BE2C (cell line): Measurements from ENCODE around the gene INVS.
"Not testable (repeated sequence)": the region's sequence is repeated elsewhere in the genome, so short reads cannot be mapped to it uniquely, and the experiment has no call there.

Experiments
- DNase-seq: peaks from one replicate; pipeline ENCODE4 v3.0.0-alpha.2; 2020
- H3K27me3 ChIP-seq: fragments of 250-450 bp; sonication (Bioruptor Pico); 2 replicates; pipeline ENCODE4 v1.5.1; 2020; ENCODE audit warnings: mild to moderate bottlenecking
- H3K36me3 ChIP-seq: fragments of 250-450 bp; sonication (Bioruptor Pico); 2 replicates; pipeline ENCODE4 v1.5.1; 2020; ENCODE audit warnings: mild to moderate bottlenecking
- H3K4me1 ChIP-seq: fragments of 250-450 bp; sonication (Bioruptor Pico); 2 replicates; pipeline ENCODE4 v1.5.1; 2020
- H3K4me3 ChIP-seq: 2 replicates; pipeline ENCODE4 v1.5.1; 2011; ENCODE audit warnings: low read depth, low read length
- H3K9me3 ChIP-seq: fragments of 250-450 bp; sonication (Bioruptor Pico); 2 replicates; pipeline ENCODE4 v1.5.1; 2020
- TF ChIP-seq, protein P1 (sequence below): IDR thresholded peaks from 2 replicates; pipeline ENCODE4 v1.5.1; 2012; ENCODE audit warnings: mild to moderate bottlenecking, low read depth, low read length

Gene INVS

DNA sequence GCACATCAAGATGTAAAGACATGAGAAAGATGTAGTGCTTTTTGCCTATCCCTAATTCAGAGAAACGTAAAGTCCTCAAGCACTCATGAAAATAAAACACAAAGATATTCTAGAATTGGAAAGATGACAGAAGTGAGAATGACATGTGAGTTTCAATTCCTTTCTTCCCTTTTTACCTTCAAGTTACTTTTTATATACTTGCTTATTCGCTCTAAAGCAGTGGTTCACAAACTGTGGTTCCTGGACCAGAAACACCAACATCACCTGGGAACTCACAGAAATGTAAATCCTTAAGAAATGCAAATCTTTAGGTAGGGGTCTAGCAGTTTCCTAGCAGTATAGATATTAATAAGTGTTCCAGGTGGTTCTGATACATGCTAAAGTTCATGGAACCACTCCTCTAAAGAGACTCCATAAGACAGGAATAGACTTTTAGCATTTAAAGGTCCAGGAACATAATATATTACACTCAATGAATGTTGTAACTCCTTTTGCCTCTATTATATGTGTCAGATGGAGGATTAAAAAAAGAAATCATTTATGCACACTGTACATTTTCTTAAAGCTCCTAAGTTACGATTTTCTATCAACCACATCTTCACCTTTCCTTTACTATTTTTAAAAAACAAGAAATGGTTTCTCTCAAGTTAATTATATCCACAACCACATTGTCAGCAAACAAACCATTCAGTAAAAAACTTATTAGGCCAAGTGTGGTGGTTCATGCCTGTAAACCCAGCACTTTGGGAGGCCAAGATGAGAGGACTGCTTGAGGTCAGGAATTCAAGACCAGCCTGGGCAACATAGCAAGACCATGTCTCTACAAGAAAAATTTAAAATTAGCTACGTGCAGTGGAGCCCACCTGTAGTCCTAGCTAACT, 40.1 kb upstream of the INVS start:
- TF ChIP-seq, protein P1, sequence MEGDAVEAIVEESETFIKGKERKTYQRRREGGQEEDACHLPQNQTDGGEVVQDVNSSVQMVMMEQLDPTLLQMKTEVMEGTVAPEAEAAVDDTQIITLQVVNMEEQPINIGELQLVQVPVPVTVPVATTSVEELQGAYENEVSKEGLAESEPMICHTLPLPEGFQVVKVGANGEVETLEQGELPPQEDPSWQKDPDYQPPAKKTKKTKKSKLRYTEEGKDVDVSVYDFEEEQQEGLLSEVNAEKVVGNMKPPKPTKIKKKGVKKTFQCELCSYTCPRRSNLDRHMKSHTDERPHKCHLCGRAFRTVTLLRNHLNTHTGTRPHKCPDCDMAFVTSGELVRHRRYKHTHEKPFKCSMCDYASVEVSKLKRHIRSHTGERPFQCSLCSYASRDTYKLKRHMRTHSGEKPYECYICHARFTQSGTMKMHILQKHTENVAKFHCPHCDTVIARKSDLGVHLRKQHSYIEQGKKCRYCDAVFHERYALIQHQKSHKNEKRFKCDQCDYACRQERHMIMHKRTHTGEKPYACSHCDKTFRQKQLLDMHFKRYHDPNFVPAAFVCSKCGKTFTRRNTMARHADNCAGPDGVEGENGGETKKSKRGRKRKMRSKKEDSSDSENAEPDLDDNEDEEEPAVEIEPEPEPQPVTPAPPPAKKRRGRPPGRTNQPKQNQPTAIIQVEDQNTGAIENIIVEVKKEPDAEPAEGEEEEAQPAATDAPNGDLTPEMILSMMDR: no peak
- DNase-seq: no peak
- peaks cover 4% of the 10 kb centered on the region for H3K4me1 ChIP-seq
- H3K4me3 ChIP-seq: no peak overlapping the region
- no peaks in the 10 kb centered on the region; the same call in 1 of the 2 replicates for H3K36me3 ChIP-seq
- no peaks in the 10 kb centered on the region for H3K27me3 ChIP-seq
- H3K9me3 ChIP-seq: no peaks in the 10 kb centered on the region

DNA sequence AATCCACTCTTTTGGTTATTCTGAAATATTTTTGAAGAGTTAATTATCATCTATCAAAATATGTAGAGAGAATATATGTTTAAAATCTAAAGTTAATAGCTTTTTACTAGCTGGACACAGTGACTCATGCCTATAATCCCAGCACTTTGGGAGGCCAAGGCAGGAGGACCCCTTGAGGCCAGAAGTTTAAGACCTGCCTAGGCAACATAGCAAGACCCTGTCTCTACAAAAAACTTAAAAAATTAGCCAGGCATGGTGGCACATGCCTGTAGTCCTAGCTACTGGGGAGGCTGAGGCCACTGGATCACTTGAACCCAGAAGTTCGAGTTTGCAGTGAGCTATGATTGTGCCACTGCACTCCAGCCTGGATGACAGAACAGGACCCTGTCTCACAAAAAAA, 36.4 kb upstream of the INVS start:
- not testable (repeated sequence) for H3K9me3 ChIP-seq, H3K36me3 ChIP-seq, DNase-seq, H3K4me3 ChIP-seq, H3K27me3 ChIP-seq
- H3K4me1 ChIP-seq: peaks cover 11% of the 10 kb centered on the region

DNA sequence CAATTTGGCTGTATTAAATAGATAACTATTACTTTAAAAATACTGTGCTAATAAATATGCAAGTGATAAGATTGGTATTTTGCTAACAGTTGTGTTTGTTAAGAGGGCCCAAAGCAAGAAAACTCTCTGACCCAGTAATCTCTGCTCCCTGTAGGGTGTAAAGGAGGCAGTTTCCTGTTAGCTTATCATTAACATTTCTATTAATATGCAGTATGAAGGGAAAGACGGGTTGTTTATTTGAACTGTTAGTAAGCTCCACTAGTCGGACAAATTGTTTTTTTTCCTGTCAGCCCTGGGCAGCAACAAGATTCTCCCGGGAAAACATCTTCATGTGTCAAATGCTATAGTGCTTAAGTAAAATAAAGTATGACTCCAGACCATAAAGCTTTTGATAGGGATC, 35.9 kb upstream of the INVS start:
- Histone ChIP-seq H3K4me3 (no peak overlapping the region), H3K4me1 (peaks cover 11% of the 10 kb centered on the region), H3K27me3 (no peaks in the 10 kb centered on the region), H3K9me3 (no peaks in the 10 kb centered on the region), H3K36me3 (no peaks in the 10 kb centered on the region; the same call in 1 of the 2 replicates)
- TF ChIP-seq, protein P1: no peak
- no peak for DNase-seq

GRCh38 chr9:100064872-100065581, 34.0 kb upstream of the INVS start:
- TF ChIP-seq, protein P1: no peak
- H3K4me1 ChIP-seq: peaks cover 11% of the 10 kb centered on the region
- no peak overlapping the region for H3K4me3 ChIP-seq
- no peak for DNase-seq
- no peaks in the 10 kb centered on the region for H3K27me3 ChIP-seq
- H3K9me3 ChIP-seq: no peaks in the 10 kb centered on the region
- no peaks in the 10 kb centered on the region for H3K36me3 ChIP-seq

- Histone ChIP-seq H3K36me3 (no peaks in the 10 kb centered on the region), H3K4me3 (peak overlapping the region; percentile 46), H3K9me3 (no peaks in the 10 kb centered on the region), H3K4me1 (peaks cover 11% of the 10 kb centered on the region), H3K27me3 (no peaks in the 10 kb centered on the region)
- TF ChIP-seq, protein P1: no peak
- DNase-seq: peak; percentile 78
Measured at GRCh38 chr9:100066539-100066938, 32.5 kb upstream of the INVS start.

DNA sequence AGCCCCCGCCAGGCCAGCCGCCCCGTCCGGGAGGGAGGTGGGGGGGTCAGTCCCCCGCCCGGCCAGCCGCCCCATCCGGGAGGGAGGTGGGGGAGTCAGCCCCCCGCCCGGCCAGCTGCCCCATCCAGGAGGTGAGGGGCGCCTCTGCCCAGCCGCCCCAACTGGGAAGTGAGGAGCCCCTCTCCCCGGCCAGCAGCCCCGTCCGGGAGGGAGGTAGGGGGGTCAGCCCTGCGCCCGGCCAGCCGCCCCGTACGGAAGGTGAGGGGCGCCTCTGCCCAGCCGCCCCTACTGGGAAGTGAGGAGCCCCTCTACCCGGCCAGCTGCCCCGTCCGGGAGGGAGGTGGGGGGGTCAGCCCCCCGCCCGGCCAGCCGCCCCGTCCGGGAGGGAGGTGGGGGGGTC, 31.1 kb upstream of the INVS start:
- H3K4me1 ChIP-seq: peaks cover 11% of the 10 kb centered on the region
- not testable (repeated sequence) for H3K36me3 ChIP-seq, H3K27me3 ChIP-seq, H3K4me3 ChIP-seq, H3K9me3 ChIP-seq, DNase-seq

- H3K4me1 ChIP-seq, H3K27me3 ChIP-seq, H3K9me3 ChIP-seq, H3K36me3 ChIP-seq, H3K4me3 ChIP-seq, DNase-seq: not testable (repeated sequence)
Measured at GRCh38 chr9:100069068-100069467, 30.0 kb upstream of the INVS start.
